Left lung (tissue), 10 donors: ENCODE results near the gene KIF26B. TPM values are rescaled to one million over a fixed set of nuclear protein-coding genes. Genes with fewer than 3 reads are reported as not detected.
A peak's percentile ranks its signal among the peaks of the same experiment; 100 is the strongest.

Experiments
- ATAC-seq: fragments of 200-7000 bp; cut with Tn5 transposase; one replicate; pipeline ENCODE4 v1.9.1; 2020; ENCODE audit warnings: moderate library complexity
- DNase-seq, 4 donors: peaks; one replicate each; pipeline ENCODE4 v3.0.0-alpha.2; 2013 to 2020
- H3K27ac ChIP-seq, 2 donors: fragments of 200-600 bp; sonication (generic) in 1 of 2; one replicate each; pipeline versions ENCODE4 v1.5.0 to v1.8.0; 2020 to 2021
- H3K27me3 ChIP-seq, 2 donors: fragments of 200-600 bp; sonication (generic) in 1 of 2; one replicate each; pipeline versions ENCODE4 v1.5.0 to v1.8.0; 2020 to 2021
- H3K36me3 ChIP-seq, 2 donors: fragments of 200-600 bp; sonication (generic) in 1 of 2; one replicate each; pipeline versions ENCODE4 v1.5.0 to v1.8.0; 2020 to 2021
- H3K4me1 ChIP-seq, 2 donors: fragments of 200-600 bp; one replicate each; pipeline ENCODE4 v1.8.0; 2021
- H3K4me3 ChIP-seq, 2 donors: fragments of 200-600 bp; sonication (generic) in 1 of 2; one replicate each; pipeline versions ENCODE4 v1.5.0 to v1.8.0; 2020 to 2021; ENCODE audit warnings: mild to moderate bottlenecking in 1 of 2
- H3K9me3 ChIP-seq, 2 donors: fragments of 200-600 bp; sonication (generic) in 1 of 2; one replicate each; pipeline versions ENCODE4 v1.5.0 to v1.8.0; 2020 to 2021
- CTCF ChIP-seq, 2 donors: fragments of 200-600 bp; sonication (generic) in 1 of 2; IDR thresholded peaks; one replicate each; pipeline versions ENCODE4 v1.5.0 to v1.8.0; 2021; ENCODE audit warnings: antibody characterized with exemption in 2 of 2
- intact Hi-C, 2 donors: fragments of 100-400 bp; cut with DNase I; formaldehyde crosslinking; loops; one replicate each; pipeline versions ENCODE4 v1.11.2 to v1.14.2; 2022
- polyA plus RNA-seq, 6 donors: library from polyadenylated mRNA; unstranded; fragments of 120-200 nt; gene quantifications; one replicate each; pipeline ENCODE4 v1.2.1, GENCODE V29; 2013; ENCODE audit not compliant: insufficient read length in 6 of 6
- total RNA-seq, 2 donors: library from RNA; stranded (reverse); fragmentation: NEBNext Ultra II Directional; extraction: Animal tissue kit (Norgen Biotek cat#: 25700); gene quantifications; one replicate each; pipeline ENCODE4 v1.2.1, GENCODE V29; 2021
- donor health status: DM: no; HTN: yes; CAD: no.
- donor health status: DM: no; HTN: no; CAD: no.

Gene KIF26B
- total and polyA plus RNA-seq, 8 donors = 3.9 to 28.3 (median 6.5) TPM

- no peaks in the 10 kb centered on the region for H3K36me3 ChIP-seq
- TF ChIP-seq CTCF (IDR thresholded peaks at IDR 0.05) = no peak
- DNase-seq = peak in 2 of 4 donors; percentile 36 to 50
Measured at GRCh38 chr1:245290836-245291235, 136.1 kb downstream of the KIF26B start.

GRCh38 chr1:245291351-245291750 lies 136.6 kb downstream of the KIF26B start:
- ATAC-seq = no peak
- DNase-seq = no peak
- no peak overlapping the region for H3K27ac ChIP-seq
- no peak overlapping the region for H3K4me3 ChIP-seq
- intact Hi-C loops = no loop called here
- H3K36me3 ChIP-seq = no peaks in the 10 kb centered on the region
- no peaks in the 10 kb centered on the region for H3K27me3 ChIP-seq
- TF ChIP-seq CTCF (IDR thresholded peaks at IDR 0.05) = no peak
- H3K9me3 ChIP-seq = no peaks in the 10 kb centered on the region
- H3K4me1 ChIP-seq = no peaks in the 10 kb centered on the region

More at GRCh38 chr1:245290836-245291235, 136.1 kb downstream of the KIF26B start:
- Histone ChIP-seq H3K4me3 (no peak overlapping the region), H3K27me3 (no peaks in the 10 kb centered on the region), H3K9me3 (no peaks in the 10 kb centered on the region), H3K4me1 (no peaks in the 10 kb centered on the region), H3K27ac (no peak overlapping the region)
- ATAC-seq = peak; percentile 88
- intact Hi-C loops = no loop called here

- DNase-seq (no peak), ATAC-seq (no peak)
- Histone ChIP-seq H3K36me3 (no peaks in the 10 kb centered on the region), H3K4me3 (no peak overlapping the region), H3K27me3 (no peaks in the 10 kb centered on the region), H3K4me1 (no peaks in the 10 kb centered on the region), H3K27ac (no peak overlapping the region), H3K9me3 (no peaks in the 10 kb centered on the region)
- intact Hi-C loops = no loop called here
- TF ChIP-seq CTCF (IDR thresholded peaks at IDR 0.05) = no peak
Measured at GRCh38 chr1:245292141-245292540, 137.4 kb downstream of the KIF26B start.

GRCh38 chr1:245292553-245292952 lies 137.8 kb downstream of the KIF26B start:
- Histone ChIP-seq H3K27ac (no peak overlapping the region), H3K4me1 (no peaks in the 10 kb centered on the region), H3K4me3 (no peak overlapping the region), H3K36me3 (no peaks in the 10 kb centered on the region), H3K27me3 (no peaks in the 10 kb centered on the region), H3K9me3 (no peaks in the 10 kb centered on the region)
- DNase-seq (no peak), ATAC-seq (no peak)
- intact Hi-C loops = no loop called here
- TF ChIP-seq CTCF (IDR thresholded peaks at IDR 0.05) = no peak

- no peak overlapping the region for H3K27ac ChIP-seq
- DNase-seq (no peak), ATAC-seq (no peak)
- intact Hi-C loops = no loop called here
- TF ChIP-seq CTCF (IDR thresholded peaks at IDR 0.05) = no peak
- no peaks in the 10 kb centered on the region for H3K9me3 ChIP-seq
- H3K4me1 ChIP-seq = no peaks in the 10 kb centered on the region
- H3K36me3 ChIP-seq = no peaks in the 10 kb centered on the region
- H3K4me3 ChIP-seq = no peak overlapping the region
- H3K27me3 ChIP-seq = no peaks in the 10 kb centered on the region
Measured at GRCh38 chr1:245294020-245294419, 139.2 kb downstream of the KIF26B start.
